ENCODE measurements around the gene CTNS. TPM values are rescaled to one million over a fixed set of nuclear protein-coding genes. Genes with fewer than 3 reads are reported as not detected.
A peak's percentile ranks its signal among the peaks of the same experiment; 100 is the strongest.

Gene CTNS
- polyA plus RNA-seq, 4 donors, result 11.0 to 23.2 (median 20.3) TPM

DNA sequence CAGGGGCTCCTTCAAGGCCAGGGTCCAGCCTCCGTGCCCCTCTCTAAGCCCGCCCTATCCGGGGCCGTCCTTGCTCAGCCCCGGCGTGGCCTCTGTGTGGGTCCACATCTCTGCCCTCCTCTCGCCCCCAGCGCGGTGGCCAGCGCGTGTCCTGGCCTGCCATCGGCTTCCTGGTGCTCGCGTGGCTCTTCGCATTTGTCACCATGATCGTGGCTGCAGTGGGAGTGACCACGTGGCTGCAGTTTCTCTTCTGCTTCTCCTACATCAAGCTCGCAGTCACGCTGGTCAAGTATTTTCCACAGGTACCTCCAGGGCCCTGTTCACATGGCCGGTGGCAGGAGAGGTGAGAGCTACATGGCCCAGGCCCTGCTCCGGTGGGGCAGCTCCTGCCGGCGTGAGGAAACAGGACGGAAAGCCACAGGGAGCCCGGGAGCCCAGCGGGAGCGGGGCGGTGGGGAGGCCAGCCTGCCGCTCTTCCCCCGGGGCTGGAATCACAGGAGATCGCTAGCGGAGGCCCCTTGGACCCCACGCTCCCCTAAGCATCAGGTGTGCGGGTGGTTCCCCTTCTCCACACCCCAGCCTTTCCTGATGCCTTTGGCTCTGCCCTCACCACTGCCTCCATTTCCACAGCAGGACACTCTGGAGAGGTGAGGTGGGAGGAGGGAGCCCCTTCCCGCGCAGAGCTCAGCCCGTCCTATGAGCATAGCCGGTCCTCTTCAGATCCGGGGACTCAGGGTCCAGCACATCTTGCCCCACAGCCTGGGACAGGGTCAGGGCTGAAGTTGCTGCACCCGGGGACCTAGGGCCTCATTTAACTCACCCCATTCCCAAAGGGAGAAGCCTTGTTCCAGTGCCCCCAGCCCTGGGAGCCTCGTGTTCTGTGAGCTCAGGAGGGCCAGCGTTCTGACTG, 21.6 kb downstream of the CTNS start:
- no peak for DNase-seq (ENCODE audit: low read depth in 4 of 4, low spot score in 3 of 4)

- no peak for DNase-seq (ENCODE audit: low read depth in 4 of 4, low spot score in 3 of 4)
These were observed 22.4 kb downstream of the CTNS start for GRCh38 chr17:3658784-3659449.

GRCh38 chr17:3659541-3660111, 23.1 kb downstream of the CTNS start:
- no peak for DNase-seq (ENCODE audit: low read depth in 4 of 4, low spot score in 3 of 4)

DNA sequence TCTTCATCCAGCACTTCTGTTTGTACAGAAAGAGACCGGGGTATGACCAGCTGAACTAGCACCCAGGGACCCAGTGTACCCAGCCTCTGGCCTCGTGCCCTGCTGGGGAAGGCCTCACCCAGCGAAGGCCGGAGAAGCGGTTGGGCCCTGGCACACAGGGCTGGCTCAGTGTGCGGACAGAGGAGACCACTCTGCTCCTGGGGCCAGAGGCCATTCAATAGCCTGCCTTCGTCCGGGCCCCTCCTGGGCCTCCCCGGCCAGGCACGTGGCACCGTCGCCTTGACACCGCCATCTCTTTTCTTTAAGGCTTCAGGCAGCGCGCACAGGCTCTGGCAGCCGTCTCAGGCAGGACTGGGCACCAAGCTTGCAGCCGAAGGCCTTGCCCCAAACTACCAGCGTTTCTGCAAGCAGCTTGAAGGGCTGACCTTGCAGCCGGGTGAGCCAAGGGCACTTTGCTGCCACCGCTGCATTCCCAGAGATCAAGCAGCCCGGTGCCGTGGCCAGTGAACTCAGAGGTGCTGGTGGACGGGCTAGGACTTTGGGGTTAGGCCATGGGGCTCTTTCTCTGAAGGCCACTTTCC, 23.8 kb downstream of the CTNS start:
- DNase-seq (ENCODE audit: low read depth in 4 of 4, low spot score in 3 of 4), result no peak

GRCh38 chr17:3663102-3664011, 26.8 kb downstream of the CTNS start:
- DNase-seq (ENCODE audit: low read depth in 4 of 4, low spot score in 3 of 4), result no peak

- no peak for DNase-seq (ENCODE audit: low read depth in 4 of 4, low spot score in 3 of 4)
These were observed 29.3 kb downstream of the CTNS start for GRCh38 chr17:3665834-3666233.

DNA sequence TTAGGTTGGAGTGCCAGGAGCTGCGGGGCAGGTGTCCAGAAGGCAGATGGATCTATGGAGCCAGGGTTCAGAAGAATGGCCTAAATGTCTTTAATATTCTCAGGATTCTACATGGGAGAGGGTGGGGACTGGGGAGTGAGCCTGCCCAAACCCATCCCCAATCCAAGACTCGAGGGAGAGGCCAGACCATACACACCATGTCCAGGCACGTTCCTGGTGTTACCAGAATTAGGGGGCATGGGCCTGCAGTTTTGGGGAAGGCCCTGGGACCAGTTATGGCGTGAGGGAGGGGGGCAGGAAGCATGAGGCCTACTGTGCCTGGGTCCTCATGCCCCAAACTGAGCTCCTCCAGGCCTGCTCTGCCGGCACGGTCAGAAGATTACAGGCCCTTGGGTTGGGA, 30.0 kb downstream of the CTNS start:
- DNase-seq (ENCODE audit: low read depth in 4 of 4, low spot score in 3 of 4), result no peak

DNA sequence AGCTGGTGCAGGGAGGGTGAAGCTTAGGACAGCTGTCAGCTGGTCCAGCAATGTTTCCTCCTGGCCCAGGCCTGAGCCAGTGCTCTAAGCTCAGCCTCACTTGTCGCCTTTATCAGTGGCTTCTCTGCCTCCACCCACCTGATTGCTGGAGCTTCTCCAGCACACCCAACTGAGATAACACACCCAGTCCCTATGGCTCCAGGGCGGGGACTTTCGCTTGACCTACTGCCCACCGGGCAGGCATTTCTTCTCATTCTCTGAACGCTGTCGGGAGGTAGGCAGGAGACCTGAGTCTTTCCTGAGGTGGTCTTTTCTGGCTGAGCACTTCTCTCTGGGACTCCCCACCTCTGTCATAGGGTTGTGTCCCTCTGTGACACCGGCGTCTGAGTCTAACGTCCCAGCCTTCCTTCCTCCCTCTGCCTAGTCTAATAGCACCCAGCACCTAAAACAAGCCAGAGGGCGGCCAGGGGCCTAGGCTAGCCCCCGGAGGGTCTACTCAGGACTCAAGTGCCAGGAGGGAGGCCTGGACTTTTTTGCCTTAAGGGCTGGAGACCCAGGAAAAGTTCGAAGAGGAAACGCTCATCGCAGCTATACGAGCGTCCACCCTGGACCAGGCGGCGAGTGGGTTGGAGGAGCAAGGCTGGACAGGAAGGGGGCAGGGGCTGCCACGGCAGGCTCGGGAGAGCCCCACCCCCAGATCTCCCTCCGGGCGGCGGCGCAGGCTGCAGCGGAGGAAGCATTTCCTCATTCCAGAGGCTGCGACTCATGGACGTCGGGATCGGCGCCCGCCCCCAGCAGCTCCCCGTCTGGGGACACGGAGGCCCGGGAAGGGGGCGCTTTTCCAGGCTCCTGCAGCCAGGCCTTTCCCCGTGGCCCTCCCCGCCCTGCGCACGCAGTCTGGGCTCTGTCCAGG, 31.1 kb downstream of the CTNS start:
- peak; percentile 59 to 68 (median 66) for DNase-seq (ENCODE audit: low read depth in 4 of 4, low spot score in 3 of 4)

DNA sequence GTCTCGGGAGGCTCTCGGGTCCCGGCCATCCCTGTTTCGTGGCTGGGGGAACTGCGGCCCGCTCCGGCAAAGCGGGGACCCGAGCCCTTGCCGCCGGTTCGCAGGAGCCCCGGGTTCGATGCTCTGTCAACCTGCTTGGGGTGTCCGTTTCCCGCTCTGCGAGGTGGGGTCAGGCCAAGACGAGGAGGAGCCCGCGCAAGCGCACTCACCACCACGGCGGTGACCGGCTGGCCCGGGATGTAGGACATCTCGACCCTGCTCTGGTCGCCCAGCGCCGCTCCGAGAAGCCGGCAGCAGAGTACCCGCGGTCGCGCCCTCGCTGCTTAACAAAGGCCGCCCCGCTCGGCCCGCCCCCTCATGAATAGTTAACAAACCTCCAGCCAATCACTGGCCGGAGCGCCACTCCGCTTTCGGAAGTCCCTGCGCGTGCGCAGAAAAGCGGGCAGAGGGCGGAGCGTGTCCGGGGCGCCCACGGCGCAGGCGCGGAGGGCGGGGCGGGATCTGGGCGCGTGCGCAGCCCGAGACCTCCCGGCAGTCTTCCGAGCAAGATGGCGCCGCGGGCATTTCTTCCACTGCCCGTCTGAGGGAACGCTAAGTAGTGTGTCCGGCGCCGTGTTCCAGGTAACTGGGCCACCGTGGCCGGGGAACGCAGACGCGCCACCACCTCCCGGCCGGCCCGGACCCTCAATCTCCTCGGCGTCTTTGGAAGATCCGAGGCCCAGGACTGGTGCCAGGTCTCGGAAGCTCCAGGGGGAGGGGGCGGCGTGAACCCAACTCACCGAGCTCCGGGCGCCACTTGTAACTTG, 31.9 kb downstream of the CTNS start, which contains the start of the genes EMC6 and TAX1BP3:
TSS of gene EMC6 (plus strand) at position 534 of the 806 bp plus-strand sequence. CDS start 335 bp downstream, outside the sequence.
TSS of gene TAX1BP3 (minus strand) at position 300 of the 806 bp plus-strand sequence. CDS start at position 248, 52 bp downstream.
- DNase-seq (ENCODE audit: low read depth in 4 of 4, low spot score in 3 of 4), result peak; percentile 95 to 97 (median 96)

DNA sequence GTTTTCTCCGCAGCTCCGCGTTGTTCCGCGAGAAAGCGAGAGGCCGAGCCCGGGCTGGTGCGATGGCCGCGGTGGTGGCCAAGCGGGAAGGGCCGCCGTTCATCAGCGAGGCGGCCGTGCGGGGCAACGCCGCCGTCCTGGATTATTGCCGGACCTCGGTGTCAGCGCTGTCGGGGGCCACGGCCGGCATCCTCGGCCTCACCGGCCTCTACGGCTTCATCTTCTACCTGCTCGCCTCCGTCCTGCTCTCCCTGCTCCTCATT, 32.5 kb downstream of the CTNS start:
- DNase-seq (ENCODE audit: low read depth in 4 of 4, low spot score in 3 of 4), result no peak

GRCh38 chr17:3669548-3669947, 33.0 kb downstream of the CTNS start:
- DNase-seq (ENCODE audit: low read depth in 4 of 4, low spot score in 3 of 4), result no peak

- no peak for DNase-seq (ENCODE audit: low read depth in 4 of 4, low spot score in 3 of 4)
These were observed 36.0 kb downstream of the CTNS start for GRCh38 chr17:3672571-3672970.

DNA sequence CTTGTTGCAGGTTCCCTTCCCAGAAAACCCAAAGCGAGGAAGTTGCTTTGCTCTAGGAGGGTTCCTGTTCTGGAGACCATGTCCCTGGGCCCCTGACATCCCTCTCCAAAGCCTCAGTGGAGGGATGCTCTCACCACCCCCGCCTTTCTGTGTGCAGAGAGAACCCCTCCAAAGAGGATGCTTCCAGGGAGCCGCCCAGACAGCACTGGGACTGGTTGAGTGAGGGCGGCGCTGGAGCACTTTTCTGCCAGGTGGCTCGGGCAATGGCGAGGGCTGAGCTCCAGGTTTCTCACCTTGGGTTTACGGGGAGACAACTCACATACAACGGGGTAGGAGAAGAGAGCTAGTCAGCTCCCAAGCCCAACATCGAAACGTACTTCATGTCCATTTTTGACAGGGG, 39.3 kb downstream of the CTNS start:
- DNase-seq (ENCODE audit: low read depth in 4 of 4, low spot score in 3 of 4), result no peak

DNA sequence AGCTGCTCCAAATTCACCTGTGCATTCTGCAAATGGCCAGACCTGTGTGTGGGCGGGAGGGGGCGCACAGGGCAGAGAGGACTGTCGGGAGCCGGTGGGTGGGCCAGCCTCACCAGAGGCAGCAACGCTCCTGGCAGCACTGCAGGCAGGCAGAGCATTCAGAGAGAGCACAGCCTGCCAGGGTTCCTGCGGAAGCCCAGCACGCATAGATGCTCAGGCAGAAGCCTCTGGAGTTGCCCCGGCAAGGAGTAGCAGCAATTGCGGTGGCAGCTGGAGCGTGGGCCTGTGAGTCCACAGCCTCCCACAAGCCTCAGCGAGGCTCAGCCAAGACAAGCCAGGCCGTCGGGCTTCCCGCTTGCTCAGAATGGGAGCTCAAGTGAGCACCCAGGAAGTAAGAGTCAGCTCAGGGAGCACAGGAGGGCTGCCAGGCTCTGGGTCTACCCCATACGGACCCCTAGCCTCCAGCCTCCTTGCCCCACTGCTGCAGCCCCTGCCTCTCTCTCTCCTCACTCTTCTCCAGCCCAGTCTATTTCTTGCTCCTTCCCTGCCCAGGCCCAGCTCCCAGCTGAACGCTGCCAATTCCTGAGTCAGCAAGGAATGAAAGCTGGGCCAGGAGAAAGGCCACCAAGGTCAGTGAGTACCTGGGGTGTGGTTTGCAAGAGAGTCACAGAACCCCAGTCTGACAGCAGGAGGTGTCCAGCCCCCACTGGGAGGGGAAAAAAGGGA, 41.7 kb downstream of the CTNS start:
- no peak for DNase-seq (ENCODE audit: low read depth in 4 of 4, low spot score in 3 of 4)

DNA sequence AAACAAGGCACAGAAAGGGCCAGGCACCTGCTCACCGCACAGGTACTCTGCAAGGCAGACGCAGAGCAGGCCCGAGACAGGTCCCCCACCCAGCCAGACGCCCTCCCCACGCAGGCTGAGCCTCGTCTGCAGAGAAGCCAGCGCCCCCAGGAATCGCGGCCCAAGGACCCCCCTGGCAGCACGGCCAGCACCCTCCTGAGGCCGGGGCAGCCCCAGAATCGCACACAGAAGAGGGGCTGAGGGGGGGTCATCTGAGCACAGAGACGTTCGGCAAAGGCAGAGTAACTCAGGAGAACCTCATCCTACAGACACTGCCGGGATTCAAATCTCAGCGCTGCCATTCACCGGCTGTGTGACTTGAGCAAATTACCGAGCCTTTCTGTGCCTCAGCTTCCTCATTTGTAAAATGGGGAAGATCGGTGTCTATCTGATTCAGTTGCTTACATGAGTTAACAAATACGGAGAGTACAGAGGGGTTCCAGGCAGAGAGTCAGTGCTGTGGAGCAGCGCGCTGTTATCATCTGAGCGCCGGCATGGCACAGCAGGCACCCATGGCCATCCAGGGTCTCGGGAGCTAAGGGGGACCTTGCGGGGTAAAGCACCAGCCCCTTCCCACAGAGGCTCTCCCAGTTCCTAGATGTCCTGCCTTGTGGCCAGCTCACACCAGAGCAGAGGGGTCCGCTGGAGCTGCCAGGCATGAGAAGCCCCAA, 42.4 kb downstream of the CTNS start:
- no peak for DNase-seq (ENCODE audit: low read depth in 4 of 4, low spot score in 3 of 4)

DNA sequence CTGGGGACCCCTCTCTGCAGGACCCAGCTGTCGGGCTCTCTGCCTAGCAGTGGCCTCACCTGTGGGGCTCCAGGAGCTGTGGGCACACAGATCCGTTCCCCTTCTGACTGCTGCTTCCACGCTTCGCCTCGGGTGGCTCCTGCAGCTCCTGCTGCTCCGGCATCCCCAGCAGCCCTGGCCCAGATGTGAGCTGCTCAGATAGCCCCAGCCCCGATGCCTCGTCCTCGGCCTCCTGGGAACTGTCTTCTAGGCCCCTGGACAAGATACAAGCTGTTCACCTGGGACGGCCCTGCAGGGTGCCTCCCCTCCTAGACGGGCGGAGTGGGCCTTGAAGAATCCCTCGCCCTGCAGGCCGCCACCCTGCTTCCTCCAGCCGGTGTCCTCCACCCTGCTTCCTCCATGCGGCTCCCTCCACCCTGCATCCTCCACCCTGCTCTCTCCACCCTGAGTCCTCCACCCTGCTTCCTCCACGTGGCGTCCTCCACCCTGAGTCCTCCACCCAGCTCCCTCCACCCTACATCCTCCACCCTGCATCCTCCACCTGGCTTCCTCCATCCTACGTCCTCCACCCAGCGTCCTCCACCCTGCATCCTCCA, 43.1 kb downstream of the CTNS start:
- no peak for DNase-seq (ENCODE audit: low read depth in 4 of 4, low spot score in 3 of 4)

DNA sequence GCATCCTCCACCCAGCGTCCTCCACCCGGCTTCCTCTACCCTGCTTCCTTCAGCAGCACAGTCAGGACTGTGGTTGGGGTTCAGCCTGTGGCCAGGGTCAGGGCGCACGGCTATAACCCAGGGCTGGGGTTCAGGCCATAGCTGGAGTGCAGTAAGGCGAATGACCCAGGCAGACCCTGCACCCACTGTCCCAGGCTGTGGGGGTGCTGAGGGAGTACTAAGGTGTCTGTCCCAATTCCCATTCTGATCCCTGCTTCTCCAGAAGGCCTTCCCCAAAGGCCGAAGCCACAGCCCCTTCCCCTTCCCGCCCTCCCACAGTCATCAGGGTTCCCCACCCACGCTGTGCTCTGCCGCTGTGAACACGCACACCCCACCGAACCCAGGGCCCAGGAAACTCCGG, 44.5 kb downstream of the CTNS start:
- no peak for DNase-seq (ENCODE audit: low read depth in 4 of 4, low spot score in 3 of 4)

All from left renal pelvis (tissue), 4 donors.